Hematopoietic multipotent progenitor cell treated with erythropoietin and hydrocortisone succinate and interleukin-3 and kit ligand, for 15 days (in vitro differentiated cells): Measurements from ENCODE around the gene IRAK3.

Experiments
- DNase-seq: peaks from one replicate; pipeline ENCODE4 v3.0.0-alpha.2; 2015; ENCODE audit warnings: low spot score

IRAK3 gene

GRCh38 chr12:66188584-66189485 is at the start of gene IRAK3:
TSS of gene IRAK3 (plus strand) at chr12:66189214. CDS start at chr12:66189300, 86 bp downstream.
- peak; percentile 20 for DNase-seq

DNA sequence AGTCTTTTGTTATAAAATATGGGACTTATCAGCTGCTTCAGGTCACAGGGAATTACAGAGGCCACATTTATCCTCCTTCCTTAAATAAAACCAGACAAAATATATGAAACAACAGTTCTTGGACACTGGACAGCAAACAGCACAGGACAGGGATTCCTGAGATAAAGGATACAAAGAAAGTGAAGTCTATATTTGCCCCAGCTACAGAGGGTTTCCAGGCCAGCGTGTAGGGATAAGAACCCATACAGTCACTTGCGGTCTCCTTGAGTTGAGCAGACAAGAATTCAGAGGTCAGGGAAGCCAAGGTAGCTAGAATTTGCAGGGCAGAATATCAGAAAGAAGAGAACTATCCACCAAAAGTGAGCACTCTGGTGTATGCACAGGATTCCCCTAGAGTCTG is 49.7 kb upstream of the IRAK3 start:
- DNase-seq, result no peak

DNA sequence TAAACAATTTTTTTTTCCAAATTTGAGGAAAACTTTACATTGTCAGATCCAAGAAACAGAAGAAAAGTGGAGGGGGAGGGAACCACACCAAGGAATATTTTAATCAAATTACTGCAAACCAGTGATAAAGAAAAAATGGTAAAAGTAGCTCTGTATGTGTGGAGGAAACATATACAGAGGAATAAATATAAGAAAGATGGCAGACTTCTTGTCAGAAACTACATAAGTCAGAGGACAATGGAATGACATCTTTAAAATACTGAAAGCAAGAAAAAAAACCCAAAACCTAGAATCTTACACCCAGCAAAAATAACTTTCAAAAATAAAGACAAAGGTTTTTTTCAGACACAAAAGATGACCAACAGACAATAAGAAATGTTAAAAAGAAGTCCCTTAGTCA is 48.3 kb upstream of the IRAK3 start:
- no peak for DNase-seq

DNA sequence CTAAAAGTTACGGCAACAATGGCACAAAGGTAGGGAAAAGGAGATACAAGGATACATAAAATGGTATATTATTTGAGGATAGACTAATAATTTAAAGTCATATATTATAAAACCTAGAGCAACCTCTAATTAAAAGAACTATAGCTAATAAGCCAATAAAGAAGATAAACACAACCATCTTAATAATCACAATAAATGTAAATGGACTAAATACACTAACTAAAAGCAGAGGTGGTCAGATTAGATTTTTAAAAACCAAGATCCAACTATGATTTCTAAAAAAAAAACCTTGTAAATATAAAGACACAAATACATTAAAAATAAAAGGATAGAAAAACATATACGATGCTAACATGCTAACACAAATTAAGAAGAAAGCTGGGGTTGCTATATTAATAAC is 47.7 kb upstream of the IRAK3 start:
- no peak for DNase-seq

DNA sequence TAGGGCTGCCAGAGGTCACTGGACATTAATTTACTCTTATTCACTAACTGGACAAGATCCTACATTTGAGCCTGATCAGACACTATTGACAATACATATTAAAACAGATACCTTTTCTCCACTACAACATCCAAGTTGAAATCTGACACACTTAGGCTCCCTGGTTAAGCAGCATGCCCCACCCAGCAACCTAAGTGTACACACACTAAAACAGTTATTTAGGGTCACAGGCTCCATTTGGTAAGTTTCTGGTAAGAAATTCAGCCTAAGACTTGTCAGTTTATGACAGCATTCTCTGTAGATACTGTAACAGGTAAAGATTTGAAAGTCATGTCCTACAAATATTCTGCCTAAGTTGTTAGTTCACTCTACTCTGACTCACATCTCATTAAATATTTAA is 46.2 kb upstream of the IRAK3 start:
- DNase-seq, result no peak

DNA sequence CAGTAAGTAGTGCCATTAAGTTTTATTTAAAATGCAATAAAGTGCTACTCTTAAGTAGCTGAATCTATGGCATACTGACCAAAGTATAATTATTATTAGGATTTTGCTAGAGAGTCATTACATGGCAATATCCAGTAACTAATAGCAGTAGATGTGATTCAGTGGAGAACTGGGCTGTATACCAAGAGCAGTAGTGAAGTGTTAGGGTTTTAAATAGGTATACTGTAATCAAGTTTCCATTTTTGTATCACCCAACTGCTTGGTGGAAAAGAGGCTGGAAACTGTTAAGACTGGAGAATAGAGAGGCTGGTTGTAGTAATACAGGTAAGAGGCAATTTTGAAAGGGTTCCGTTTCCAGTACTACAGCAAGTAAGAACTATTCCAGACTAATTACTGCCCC is 45.1 kb upstream of the IRAK3 start:
- no peak for DNase-seq

GRCh38 chr12:66144791-66145754 is 43.9 kb upstream of the IRAK3 start:
- DNase-seq, result no peak

- no peak for DNase-seq
Observed at GRCh38 chr12:66149702-66150398, 39.2 kb upstream of the IRAK3 start.

GRCh38 chr12:66152732-66153131 is 36.3 kb upstream of the IRAK3 start:
- no peak for DNase-seq

DNA sequence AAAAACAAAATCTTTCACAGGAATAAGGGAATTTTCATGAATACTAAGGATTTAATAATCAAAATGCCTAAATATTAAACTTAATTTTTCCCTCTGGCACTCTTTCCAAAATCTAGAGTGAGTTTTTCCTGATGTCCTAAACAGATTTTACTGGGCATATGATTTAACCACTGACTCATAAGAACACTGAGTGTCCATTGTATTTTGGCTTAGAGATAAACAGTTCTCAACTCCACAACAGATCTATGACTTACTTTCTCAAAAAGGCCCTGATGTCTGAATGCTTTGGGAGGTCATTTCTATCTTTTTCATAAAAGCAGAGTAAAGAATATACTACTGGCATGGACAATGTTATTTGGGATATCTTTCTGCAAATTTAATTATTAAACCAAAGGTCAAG is 34.2 kb upstream of the IRAK3 start:
- no peak for DNase-seq

- DNase-seq, result no peak
Observed at GRCh38 chr12:66156654-66157053, 32.4 kb upstream of the IRAK3 start.

GRCh38 chr12:66159123-66159522 is 29.9 kb upstream of the IRAK3 start:
- DNase-seq, result no peak

GRCh38 chr12:66160704-66161103 is 28.3 kb upstream of the IRAK3 start:
- DNase-seq, result no peak

GRCh38 chr12:66162701-66163100 is 26.3 kb upstream of the IRAK3 start:
- DNase-seq, result no peak

GRCh38 chr12:66163289-66163688 is 25.7 kb upstream of the IRAK3 start:
- DNase-seq, result no peak

- DNase-seq, result no peak
Observed at GRCh38 chr12:66164349-66164821, 24.6 kb upstream of the IRAK3 start.

- DNase-seq, result no peak
Observed at GRCh38 chr12:66165141-66165540, 23.9 kb upstream of the IRAK3 start.

- no peak for DNase-seq
Observed at GRCh38 chr12:66166561-66166960, 22.5 kb upstream of the IRAK3 start.

DNA sequence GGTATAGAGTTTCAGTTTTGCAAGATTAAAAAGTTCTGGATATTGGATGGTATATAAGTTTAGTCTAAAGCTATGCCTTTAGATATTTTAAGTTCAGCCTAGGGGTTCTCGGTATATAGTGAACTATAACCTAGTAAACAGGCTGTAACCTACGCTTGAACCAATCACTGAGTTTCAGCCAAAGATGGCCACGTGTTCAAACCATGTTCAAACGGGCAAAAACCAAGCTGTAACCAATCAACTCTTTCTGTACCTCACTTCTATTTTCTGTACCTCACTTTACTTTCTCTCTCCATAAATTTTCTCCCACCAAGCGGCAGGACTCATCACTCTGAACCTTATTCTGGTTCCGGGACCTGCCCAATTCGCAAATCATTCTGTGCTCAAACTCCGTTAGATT is 20.6 kb upstream of the IRAK3 start:
- no peak for DNase-seq

DNA sequence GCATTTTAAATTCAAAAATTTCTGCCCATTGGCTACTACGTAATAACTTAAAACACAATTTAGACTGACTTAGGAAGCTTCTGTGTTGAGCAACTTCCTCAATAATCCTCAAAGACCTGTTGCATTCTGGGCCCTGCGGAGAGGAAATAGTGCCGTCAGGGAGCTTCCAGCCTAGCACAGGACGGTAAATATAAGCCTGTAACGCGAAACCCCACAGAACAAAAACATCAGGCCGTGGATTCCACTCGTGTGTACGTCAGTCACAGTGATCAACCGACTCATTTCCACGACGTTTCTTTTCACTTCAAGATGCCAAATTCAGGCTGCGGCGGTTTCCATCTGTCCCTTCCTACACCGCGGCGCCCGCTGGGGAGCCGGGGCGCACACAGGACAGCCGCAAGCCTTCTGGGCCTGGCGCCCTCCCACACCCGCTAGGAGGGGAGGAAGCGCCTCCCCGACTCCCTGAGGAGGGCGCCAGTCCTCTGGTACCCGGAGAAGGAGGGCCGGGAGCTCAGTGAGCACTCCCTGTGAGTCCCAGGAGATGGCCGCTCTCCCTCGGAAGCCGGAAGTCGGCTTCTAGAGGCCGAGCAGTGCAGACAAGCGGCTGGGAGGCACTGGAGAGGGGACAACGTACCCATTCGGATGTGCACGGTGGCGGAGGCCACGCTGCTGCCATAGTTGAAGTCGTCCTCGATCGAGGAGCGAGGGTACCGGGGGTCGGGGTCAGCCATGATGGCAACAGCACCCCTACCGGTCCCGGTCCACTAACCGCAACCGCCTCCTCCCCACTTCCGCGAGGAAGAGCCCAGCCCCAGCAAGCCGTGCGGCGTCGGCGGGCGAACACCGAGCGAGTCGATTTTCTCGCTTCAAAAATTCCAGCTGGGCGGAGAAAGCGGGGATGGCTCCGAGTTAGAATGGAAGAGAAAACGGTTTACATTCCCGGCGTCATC is 19.5 kb upstream of the IRAK3 start, which contains the start of gene TMBIM4:
Gene TMBIM4, minus strand, starts transcription at position 776 of the 950 bp plus-strand sequence. Its CDS starts 45 bp downstream, at position 731.
- DNase-seq, result peak; percentile 76

DNA sequence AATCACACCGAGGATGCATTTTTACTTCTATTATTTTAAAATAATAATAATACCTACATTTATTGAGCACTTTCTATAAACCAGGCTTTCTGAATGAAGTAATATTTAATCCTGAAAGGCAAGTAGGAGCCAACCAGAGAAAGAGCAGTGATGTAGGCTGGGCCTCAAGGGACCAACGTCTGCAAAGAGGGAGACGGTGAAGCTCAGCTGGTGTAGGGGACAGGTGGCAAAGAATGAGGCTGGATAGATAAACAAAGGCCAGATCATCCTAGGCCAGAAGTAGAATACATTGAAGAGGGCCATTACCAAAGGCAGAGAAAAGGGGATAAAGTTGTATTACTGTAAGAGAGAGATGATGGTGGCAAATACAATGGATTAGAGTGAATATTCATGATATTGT is 18.4 kb upstream of the IRAK3 start:
- no peak for DNase-seq
